NK-92 treated with Interleukin-12 subunit alpha and Interleukin-12 subunit beta, amount 100 ng/mL, for 24 hours (cell line): ENCODE results near the gene CCDC71L.

ENCODE experiments used
- DNase-seq: peaks from one replicate; lab custom pipeline; 2025; lab: John Stamatoyannopoulos, UW

Gene CCDC71L

GRCh38 chr7:106625678-106626301, 35.2 kb downstream of the CCDC71L start:
- no peak for DNase-seq

- DNase-seq: no peak
These were observed 37.1 kb downstream of the CCDC71L start for GRCh38 chr7:106623853-106624252.

- no peak for DNase-seq
These were observed 37.7 kb downstream of the CCDC71L start for GRCh38 chr7:106623315-106623660.

GRCh38 chr7:106622654-106623314, 38.2 kb downstream of the CCDC71L start:
- no peak for DNase-seq

GRCh38 chr7:106621393-106622132, 39.4 kb downstream of the CCDC71L start:
- no peak for DNase-seq

- DNase-seq: no peak
These were observed 40.3 kb downstream of the CCDC71L start for GRCh38 chr7:106620676-106621075.

- no peak for DNase-seq
These were observed 40.9 kb downstream of the CCDC71L start for GRCh38 chr7:106620034-106620433.

- no peak for DNase-seq
These were observed 41.7 kb downstream of the CCDC71L start for GRCh38 chr7:106619213-106619612.

- DNase-seq: no peak
These were observed 42.5 kb downstream of the CCDC71L start for GRCh38 chr7:106618480-106618879.

- DNase-seq: no peak
These were observed 43.1 kb downstream of the CCDC71L start for GRCh38 chr7:106617860-106618259.

- no peak for DNase-seq
These were observed 44.3 kb downstream of the CCDC71L start for GRCh38 chr7:106616708-106617051.

GRCh38 chr7:106615808-106616707, 44.9 kb downstream of the CCDC71L start:
- no peak for DNase-seq

GRCh38 chr7:106614751-106615150, 46.2 kb downstream of the CCDC71L start:
- DNase-seq: no peak

GRCh38 chr7:106613848-106614560, 47.0 kb downstream of the CCDC71L start:
- DNase-seq: no peak

GRCh38 chr7:106613279-106613678, 47.7 kb downstream of the CCDC71L start:
- no peak for DNase-seq

- no peak for DNase-seq
These were observed 48.5 kb downstream of the CCDC71L start for GRCh38 chr7:106612432-106612831.

- DNase-seq: no peak
These were observed 49.0 kb downstream of the CCDC71L start for GRCh38 chr7:106611911-106612310.

- DNase-seq: no peak
These were observed 49.7 kb downstream of the CCDC71L start for GRCh38 chr7:106610996-106611886.

GRCh38 chr7:106609416-106609815, 51.5 kb downstream of the CCDC71L start:
- DNase-seq: no peak

- no peak for DNase-seq
These were observed 52.3 kb downstream of the CCDC71L start for GRCh38 chr7:106608661-106609060.
